ENCODE measurements around the gene CNTN2.

CNTN2 gene

DNA sequence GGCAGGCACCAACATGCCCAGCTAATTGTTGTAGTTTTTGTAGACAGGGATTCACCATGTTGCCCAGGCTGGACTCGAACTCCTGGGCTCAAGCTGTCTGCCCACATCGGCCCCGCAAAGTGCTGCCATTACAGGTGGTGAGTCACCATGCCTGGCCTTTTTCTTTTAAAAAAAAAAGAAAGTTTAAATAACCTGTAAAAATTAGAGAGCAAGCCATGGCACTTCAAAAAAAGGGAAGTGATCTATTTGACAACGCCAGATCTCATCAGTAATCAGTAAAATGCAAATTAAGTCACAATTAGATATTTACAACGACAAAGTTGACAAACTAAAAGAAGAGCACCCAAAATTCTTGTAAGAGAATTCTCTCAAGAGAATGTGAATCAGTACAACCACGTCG, 81.7 kb downstream of the CNTN2 start:
- DNase-seq (ENCODE audit: low read depth in 3 of 3): no peak

GRCh38 chr1:205127646-205128045, 84.6 kb downstream of the CNTN2 start:
- DNase-seq (ENCODE audit: low read depth in 3 of 3): no peak
